Suppressor macrophage (primary cell): Measurements from ENCODE around the gene BRIP1.
A peak's percentile ranks its signal among the peaks of the same experiment; 100 is the strongest.

ENCODE experiments used
- DNase-seq, 4 experiments: peaks; one replicate each; pipeline ENCODE4 v3.0.0-alpha.2; 2020 to 2022

Gene BRIP1

GRCh38 chr17:61659437-61659836 lies 203.9 kb downstream of the BRIP1 start:
- DNase-seq = no peak

- no peak for DNase-seq
These were observed 205.1 kb downstream of the BRIP1 start for GRCh38 chr17:61658183-61658582.

GRCh38 chr17:61657338-61657737 lies 206.0 kb downstream of the BRIP1 start:
- no peak for DNase-seq

GRCh38 chr17:61656721-61657217 lies 206.6 kb downstream of the BRIP1 start:
- no peak for DNase-seq

- no peak for DNase-seq
These were observed 212.6 kb downstream of the BRIP1 start for GRCh38 chr17:61650749-61651148.

GRCh38 chr17:61648587-61648986 lies 214.7 kb downstream of the BRIP1 start:
- DNase-seq = no peak

- no peak for DNase-seq
These were observed 216.3 kb downstream of the BRIP1 start for GRCh38 chr17:61647047-61647446.

GRCh38 chr17:61646482-61646881 lies 216.8 kb downstream of the BRIP1 start:
- DNase-seq = no peak

GRCh38 chr17:61645920-61646319 lies 217.4 kb downstream of the BRIP1 start:
- DNase-seq = no peak

- DNase-seq = no peak
These were observed 218.2 kb downstream of the BRIP1 start for GRCh38 chr17:61644800-61645774.

GRCh38 chr17:61642768-61643167 lies 220.6 kb downstream of the BRIP1 start:
- no peak for DNase-seq

- no peak for DNase-seq
These were observed 221.6 kb downstream of the BRIP1 start for GRCh38 chr17:61641715-61642114.

- no peak for DNase-seq
These were observed 222.2 kb downstream of the BRIP1 start for GRCh38 chr17:61641084-61641483.

GRCh38 chr17:61639818-61640217 lies 223.5 kb downstream of the BRIP1 start:
- no peak for DNase-seq

- DNase-seq = no peak
These were observed 225.2 kb downstream of the BRIP1 start for GRCh38 chr17:61638087-61638486.

GRCh38 chr17:61635913-61636432 lies 227.4 kb downstream of the BRIP1 start:
- peak; percentile 64 to 78 (median 72) for DNase-seq

- no peak for DNase-seq
These were observed 228.3 kb downstream of the BRIP1 start for GRCh38 chr17:61634942-61635538.

- no peak for DNase-seq
These were observed 229.3 kb downstream of the BRIP1 start for GRCh38 chr17:61634011-61634539.

- DNase-seq = no peak
These were observed 230.5 kb downstream of the BRIP1 start for GRCh38 chr17:61632826-61633225.

GRCh38 chr17:61631800-61632199 lies 231.5 kb downstream of the BRIP1 start:
- DNase-seq = no peak
